K562 (cell line): ENCODE measurements around the gene DOCK1. TPM values are rescaled to one million over a fixed set of nuclear protein-coding genes. Genes with fewer than 3 reads are reported as not detected.

ENCODE experiments used
- ATAC-seq: fragments of 200-7000 bp; cut with Tn5 transposase; 3 replicates; pipeline ENCODE4 v1.9.1; 2020; ENCODE audit warnings: moderate library complexity
- BruUV-seq: library from RNA; stranded (reverse); fragments of 400-500 nt; replicated peaks from 2 replicates; lab custom pipeline; 2021; lab: Mats Ljungman, UMichigan
- CTCF ChIA-PET: fragments of 300-600 bp; formaldehyde crosslinking; extraction: SDS; loops from one replicate; lab custom pipeline; 2021; ENCODE audit warnings: low intra/inter-chr PET ratio; lab: Yijun Ruan, JAX
- POLR2A ChIA-PET: fragments of 300-600, 350-650 bp; sonication (Branson Sonifier 250); formaldehyde crosslinking; extraction: SDS; loops from one replicate; lab custom pipeline; 2021; ENCODE audit warnings: antibody characterized with exemption, inconsistent platforms; lab: Yijun Ruan, JAX
- DNase-seq, 4 experiments: peaks; one replicate each; pipeline versions ENCODE4 v3.0.0 to v3.0.0-alpha.2; 2011 to 2018; ENCODE audit warnings: low spot score in 3 of 4, mixed read lengths in 3 of 4; ENCODE audit errors: extremely low read depth in 1 of 4
- FAIRE-seq: peaks from 2 replicates; lab custom pipeline; 2011; peaks lifted over from hg19 to GRCh38; lab: Jason Lieb, UNC
- H2AFZ ChIP-seq: 2 replicates; pipeline ENCODE4 v1.6.0; 2011; ENCODE audit warnings: low read depth, low read length, control low read depth, inconsistent platforms
- H3K27ac ChIP-seq: fragments of 200-600 bp; 3 replicates; pipeline ENCODE4 v1.8.0; 2011; ENCODE audit warnings: low read depth, mild to moderate bottlenecking, control low read depth, inconsistent platforms, low read length, moderate library complexity, mixed read lengths; ENCODE audit errors: extremely low read depth
- H3K27me3 ChIP-seq, 2 experiments: fragments of 300-600 bp in 1 of 2; 2 replicates in 1 of 2; 3 replicates in 1 of 2; pipeline versions ENCODE4 v1.6.0 to v1.8.0; 2011; ENCODE audit warnings: inconsistent platforms in 2 of 2, low read length in 2 of 2, mild to moderate bottlenecking in 1 of 2, mixed read lengths in 1 of 2, moderate library complexity in 1 of 2; ENCODE audit not compliant: control insufficient read depth in 2 of 2, insufficient read depth in 2 of 2
- H3K36me3 ChIP-seq: fragments of 300-600 bp; 3 replicates; pipeline ENCODE4 v1.8.0; 2011; ENCODE audit warnings: mild to moderate bottlenecking, low read length, inconsistent platforms; ENCODE audit not compliant: control insufficient read depth, insufficient read depth
- H3K4me1 ChIP-seq, 2 experiments: fragments of 200-600 bp in 1 of 2; replicated peaks in 1 of 2; 2 replicates in 1 of 2; 3 replicates in 1 of 2; pipeline versions ENCODE4 v1.5.1 to v1.8.0; 2011; ENCODE audit warnings: inconsistent platforms in 2 of 2, low read length in 2 of 2, mild to moderate bottlenecking in 1 of 2, mixed read lengths in 1 of 2, moderate library complexity in 1 of 2; ENCODE audit not compliant: control insufficient read depth in 2 of 2, insufficient read depth in 2 of 2
- H3K4me2 ChIP-seq: 2 replicates; pipeline ENCODE4 v1.6.1; 2011; ENCODE audit warnings: low read length, control low read depth, inconsistent platforms, mixed read lengths; ENCODE audit not compliant: insufficient read depth
- H3K4me3 ChIP-seq: fragments of 200-600 bp; sonication (generic), shearing (Covaris generic); 2 replicates; pipeline ENCODE4 v1.5.1; 2016; ENCODE audit warnings: control low read depth, inconsistent platforms
- H3K79me2 ChIP-seq: fragments of 200-600 bp; 3 replicates; pipeline ENCODE4 v1.8.0; 2011; ENCODE audit warnings: low read length, inconsistent platforms; ENCODE audit not compliant: control insufficient read depth, insufficient read depth
- H3K9ac ChIP-seq, 2 experiments: 2 replicates each; pipeline versions ENCODE4 v1.6.0 to v1.6.1; 2011; ENCODE audit warnings: low read depth in 2 of 2, low read length in 2 of 2, control low read depth in 1 of 2, inconsistent platforms in 1 of 2, mild to moderate bottlenecking in 1 of 2, mixed read lengths in 1 of 2; ENCODE audit not compliant: insufficient read depth in 1 of 2
- H3K9me1 ChIP-seq: one replicate; pipeline ENCODE4 v1.6.0; 2011; ENCODE audit warnings: inconsistent platforms, mild to moderate bottlenecking, low read length, moderate library complexity; ENCODE audit not compliant: control insufficient read depth, insufficient read depth
- H3K9me3 ChIP-seq: replicated peaks from 2 replicates; pipeline ENCODE4 v1.5.1; 2011; ENCODE audit warnings: low read depth, low read length, inconsistent platforms; ENCODE audit not compliant: control insufficient read depth, insufficient read depth
- H4K20me1 ChIP-seq: replicated peaks from 2 replicates; pipeline ENCODE4 v1.6.1; 2011; ENCODE audit warnings: low read length, inconsistent platforms, mixed read lengths; ENCODE audit not compliant: control insufficient read depth, insufficient read depth
- ARNT ChIP-seq, 2 experiments: fragments of 450-650 bp; IDR thresholded peaks; 2 replicates each; pipeline ENCODE4 v1.6.1; 2016; ENCODE audit warnings: mild to moderate bottlenecking in 1 of 2
- BRD4 ChIP-seq: fragments of 200-600 bp; sonication (generic); IDR thresholded peaks from 2 replicates; pipeline ENCODE4 v1.6.1; 2017; ENCODE audit warnings: inconsistent platforms
- ETV6 ChIP-seq, 3 experiments: fragments of 150-350 bp in 1 of 3; sonication (generic) in 1 of 3; formaldehyde crosslinking in 1 of 3; IDR thresholded peaks; 2 replicates each; pipeline versions ENCODE4 v1.6.1 to v1.8.0; 2014 to 2022; ENCODE audit warnings: borderline replicate concordance in 2 of 3, low read depth in 2 of 3, antibody characterized with exemption in 1 of 3, low read length in 1 of 3, mild to moderate bottlenecking in 1 of 3, missing genetic modification reagents in 1 of 3
- FOXO4 ChIP-seq: fragments of 450-650 bp; formaldehyde crosslinking; IDR thresholded peaks from 2 replicates; pipeline ENCODE4 v1.4.0; 2020; ENCODE audit warnings: mild to moderate bottlenecking, moderate library complexity
- IFI16 ChIP-seq: fragments of 250-450 bp; sonication (Bioruptor Pico); IDR thresholded peaks from 2 replicates; pipeline ENCODE4 v2.1.2; 2022; ENCODE audit warnings: mild to moderate bottlenecking, inconsistent platforms
- KDM4B ChIP-seq, 2 experiments: fragments of 450-650 bp in 1 of 2; sonication (generic) in 1 of 2; IDR thresholded peaks; 2 replicates each; pipeline ENCODE4 v1.6.1; 2016 to 2017; ENCODE audit warnings: borderline replicate concordance in 2 of 2, antibody characterized with exemption in 1 of 2, low read depth in 1 of 2, mild to moderate bottlenecking in 1 of 2
- OTX1 ChIP-seq: fragments of 450-650 bp; formaldehyde crosslinking; IDR thresholded peaks from 2 replicates; pipeline ENCODE4 v1.4.0; 2022; ENCODE audit warnings: mild to moderate bottlenecking
- RBM39 ChIP-seq: fragments of 200-400 bp; formaldehyde crosslinking; optimal IDR thresholded peaks from 2 replicates; pipeline ENCODE3; 2018; ENCODE audit warnings: low read depth, low read length
- ZBTB8A ChIP-seq: fragments of 450-650 bp; IDR thresholded peaks from 2 replicates; pipeline ENCODE4 v1.6.1; 2018; ENCODE audit warnings: mild to moderate bottlenecking, moderate library complexity; ENCODE audit not compliant: partially characterized antibody
- ZC3H11A ChIP-seq: IDR thresholded peaks from 2 replicates; pipeline ENCODE4 v1.6.1; 2012; ENCODE audit warnings: low read depth, low read length, improper control_type of control experiment
- ZNF232 ChIP-seq: sonication (generic); formaldehyde crosslinking; IDR thresholded peaks from 2 replicates; pipeline ENCODE4 v1.8.0; 2022; ENCODE audit warnings: mild to moderate bottlenecking, missing genetic modification reagents
- ZNF408 ChIP-seq: fragments of 250-450 bp; sonication (Bioruptor Pico); IDR thresholded peaks from 2 replicates; pipeline ENCODE4 v1.4.0; 2020; ENCODE audit warnings: low read depth, mild to moderate bottlenecking, moderate library complexity
- ZNF76 ChIP-seq: fragments of 250-450 bp; sonication (Bioruptor Pico); IDR thresholded peaks from 2 replicates; pipeline ENCODE4 v1.4.0; 2020; ENCODE audit warnings: mild to moderate bottlenecking, moderate library complexity, borderline replicate concordance
- WGBS: fragments of 100-300 bp; shearing (Covaris generic); methylation state at CpG from one replicate; pipeline ENCODE4 v1.1.6; 2016; ENCODE audit warnings: low coverage, mixed read lengths; ENCODE audit not compliant: insufficient coverage; ENCODE audit errors: missing lambda C conversion rate; 5-methylcytosine and 5-hydroxymethylcytosine counted together
- in situ Hi-C: fragments of 300-500 bp; cut with MboI; formaldehyde crosslinking; loops from 4 replicates; pipeline ENCODE4 v1.15.0; 2018; ENCODE audit warnings: inconsistent platforms, mixed read lengths
- intact Hi-C: fragments of 100-400 bp; cut with micrococcal nuclease; formaldehyde crosslinking; loops from 2 replicates; pipeline ENCODE4 v1.14.2; 2022
- polyA plus RNA-seq, 8 experiments: library from polyadenylated mRNA; depleted of rRNA in 4 of 8; stranded (reverse) in 5 of 8; unstranded in 3 of 8; fragments of >200 nt; fragmentation: Nextera tagmentation in 2 of 8; fragmentation: Illumina TruSeq in 1 of 8; extraction: Ambion mirVana in 2 of 8; extraction: Trizol in 1 of 8; gene quantifications; 2 replicates each; pipeline versions ENCODE4 v1.2.1 to v1.2.3, GENCODE V29; 2011 to 2014; ENCODE audit warnings: inconsistent platforms in 1 of 8, missing spikeins in 1 of 8
- total RNA-seq, 7 experiments: library from RNA; depleted of rRNA in 6 of 7; stranded (reverse); fragments of >200 nt in 6 of 7; fragmentation: Illumina TruSeq in 2 of 7; extraction: Trizol in 2 of 7; gene quantifications; 2 replicates each; pipeline versions ENCODE4 v1.2.1 to v1.2.3, GENCODE V29; 2011 to 2021; ENCODE audit warnings: low replicate concordance in 1 of 7
- TF ChIP-seq, protein P1 (sequence below): sonication (generic); formaldehyde crosslinking; IDR thresholded peaks from 2 replicates; pipeline ENCODE4 v1.8.0; 2022; ENCODE audit warnings: mild to moderate bottlenecking, missing genetic modification reagents
- TF ChIP-seq, protein P2 (sequence below): fragments of 450-650 bp; formaldehyde crosslinking; IDR thresholded peaks from 2 replicates; pipeline ENCODE4 v1.4.0; 2022; ENCODE audit warnings: mild to moderate bottlenecking, moderate library complexity

DOCK1 gene
- total and polyA plus RNA-seq, 9 of the 15 experiments (the other 6 are each of a cell fraction or from before 2014, with no cell fraction given): 0.31 TPM; not detected in 8

DNA sequence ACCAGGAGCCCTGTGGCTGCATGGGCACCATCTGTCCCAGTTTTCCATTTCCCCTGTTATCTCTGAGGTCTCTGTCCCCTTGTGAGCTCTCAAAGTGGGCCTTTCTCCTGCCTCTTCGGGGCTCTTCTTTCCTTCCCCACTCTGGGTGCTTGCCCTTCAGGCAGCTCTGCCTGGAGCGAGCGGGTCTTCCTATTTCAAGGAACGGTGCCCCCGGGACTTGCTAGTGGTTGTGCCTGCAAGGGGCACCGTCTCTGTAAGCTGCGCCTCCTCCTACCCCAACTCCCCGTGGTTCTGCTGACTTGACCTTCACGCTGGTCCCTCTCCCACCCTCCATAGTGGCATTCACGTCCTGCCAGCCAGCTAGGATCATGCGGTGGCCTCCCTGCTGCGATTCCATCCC lies 110.1 kb downstream of the DOCK1 start (continued):
- TF ChIP-seq, protein P1, sequence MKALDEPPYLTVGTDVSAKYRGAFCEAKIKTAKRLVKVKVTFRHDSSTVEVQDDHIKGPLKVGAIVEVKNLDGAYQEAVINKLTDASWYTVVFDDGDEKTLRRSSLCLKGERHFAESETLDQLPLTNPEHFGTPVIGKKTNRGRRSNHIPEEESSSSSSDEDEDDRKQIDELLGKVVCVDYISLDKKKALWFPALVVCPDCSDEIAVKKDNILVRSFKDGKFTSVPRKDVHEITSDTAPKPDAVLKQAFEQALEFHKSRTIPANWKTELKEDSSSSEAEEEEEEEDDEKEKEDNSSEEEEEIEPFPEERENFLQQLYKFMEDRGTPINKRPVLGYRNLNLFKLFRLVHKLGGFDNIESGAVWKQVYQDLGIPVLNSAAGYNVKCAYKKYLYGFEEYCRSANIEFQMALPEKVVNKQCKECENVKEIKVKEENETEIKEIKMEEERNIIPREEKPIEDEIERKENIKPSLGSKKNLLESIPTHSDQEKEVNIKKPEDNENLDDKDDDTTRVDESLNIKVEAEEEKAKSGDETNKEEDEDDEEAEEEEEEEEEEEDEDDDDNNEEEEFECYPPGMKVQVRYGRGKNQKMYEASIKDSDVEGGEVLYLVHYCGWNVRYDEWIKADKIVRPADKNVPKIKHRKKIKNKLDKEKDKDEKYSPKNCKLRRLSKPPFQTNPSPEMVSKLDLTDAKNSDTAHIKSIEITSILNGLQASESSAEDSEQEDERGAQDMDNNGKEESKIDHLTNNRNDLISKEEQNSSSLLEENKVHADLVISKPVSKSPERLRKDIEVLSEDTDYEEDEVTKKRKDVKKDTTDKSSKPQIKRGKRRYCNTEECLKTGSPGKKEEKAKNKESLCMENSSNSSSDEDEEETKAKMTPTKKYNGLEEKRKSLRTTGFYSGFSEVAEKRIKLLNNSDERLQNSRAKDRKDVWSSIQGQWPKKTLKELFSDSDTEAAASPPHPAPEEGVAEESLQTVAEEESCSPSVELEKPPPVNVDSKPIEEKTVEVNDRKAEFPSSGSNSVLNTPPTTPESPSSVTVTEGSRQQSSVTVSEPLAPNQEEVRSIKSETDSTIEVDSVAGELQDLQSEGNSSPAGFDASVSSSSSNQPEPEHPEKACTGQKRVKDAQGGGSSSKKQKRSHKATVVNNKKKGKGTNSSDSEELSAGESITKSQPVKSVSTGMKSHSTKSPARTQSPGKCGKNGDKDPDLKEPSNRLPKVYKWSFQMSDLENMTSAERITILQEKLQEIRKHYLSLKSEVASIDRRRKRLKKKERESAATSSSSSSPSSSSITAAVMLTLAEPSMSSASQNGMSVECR (CRISPR knock-in tag): no peak
- TF ChIP-seq, all 486 proteins: peak for 0

DNA sequence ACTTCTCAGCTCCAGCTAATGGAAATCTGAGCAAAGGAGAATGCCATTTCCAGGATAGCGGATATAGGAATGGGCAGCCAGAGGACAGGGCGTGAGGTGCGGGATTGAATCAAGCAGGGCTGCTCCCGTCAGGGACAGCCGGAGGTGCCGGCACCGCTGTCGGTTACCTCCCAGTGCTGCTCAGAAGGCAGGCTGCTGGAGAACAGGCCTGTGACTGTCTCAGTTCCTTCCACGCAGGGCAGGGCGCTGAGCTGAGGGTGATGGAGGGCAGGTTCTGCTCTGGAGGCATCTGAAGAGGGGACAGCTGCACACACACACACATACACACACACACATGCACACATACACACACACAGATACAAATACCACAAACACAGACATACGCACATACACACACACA lies 111.1 kb downstream of the DOCK1 start:
- Histone ChIP-seq H3K27me3 (no peaks in the 10 kb centered on the region), H3K36me3 (no peaks in the 10 kb centered on the region), H3K79me2 (no peaks in the 10 kb centered on the region), H3K4me2 (no peak overlapping the region), H4K20me1 (no peaks in the 10 kb centered on the region), H3K9me3 (no peaks in the 10 kb centered on the region), H3K9ac (no peak overlapping the region), H3K9me1 (no peaks in the 10 kb centered on the region), H3K4me3 (no peak overlapping the region), H3K4me1 (no peaks in the 10 kb centered on the region), H2AFZ (no peak overlapping the region), H3K27ac (no peak overlapping the region)
- 0% methylated on average over 4 of the region's 11 CpGs for WGBS
- in situ Hi-C loops (no loop called here), intact Hi-C loops (no loop called here)
- no peak for FAIRE-seq
- POLR2A ChIA-PET: no interaction called here
- CTCF ChIA-PET: no interaction called here
- no peak for ATAC-seq
- no TSS peak for BruUV-seq
- DNase-seq: no peak
- no peak for TF ChIP-seq IFI16 (CRISPR knock-in tag)
- TF ChIP-seq ZNF76 (CRISPR knock-in tag): no peak
- TF ChIP-seq RBM39: no peak
- TF ChIP-seq, protein P2, sequence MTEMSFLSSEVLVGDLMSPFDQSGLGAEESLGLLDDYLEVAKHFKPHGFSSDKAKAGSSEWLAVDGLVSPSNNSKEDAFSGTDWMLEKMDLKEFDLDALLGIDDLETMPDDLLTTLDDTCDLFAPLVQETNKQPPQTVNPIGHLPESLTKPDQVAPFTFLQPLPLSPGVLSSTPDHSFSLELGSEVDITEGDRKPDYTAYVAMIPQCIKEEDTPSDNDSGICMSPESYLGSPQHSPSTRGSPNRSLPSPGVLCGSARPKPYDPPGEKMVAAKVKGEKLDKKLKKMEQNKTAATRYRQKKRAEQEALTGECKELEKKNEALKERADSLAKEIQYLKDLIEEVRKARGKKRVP (CRISPR knock-in tag): no peak
- no peak for TF ChIP-seq BRD4
- TF ChIP-seq ZNF408 (CRISPR knock-in tag): no peak
- TF ChIP-seq OTX1 (CRISPR knock-in tag): no peak
- TF ChIP-seq ZNF232 (CRISPR knock-in tag): no peak
- TF ChIP-seq ZC3H11A: no peak
- TF ChIP-seq FOXO4 (CRISPR knock-in tag): no peak
- no peak for TF ChIP-seq ETV6 (IDR thresholded peaks at IDR 0.05; ENCODE audit: borderline replicate concordance in 1 of 2, low read depth in 2 of 2, low read length in 1 of 2)
- no peak for TF ChIP-seq ETV6 (CRISPR knock-in tag; IDR thresholded peaks at IDR 0.05; ENCODE audit: borderline replicate concordance)
- no peak for TF ChIP-seq KDM4B (IDR thresholded peaks at IDR 0.05; ENCODE audit: borderline replicate concordance in 2 of 2, low read depth in 1 of 2)
- TF ChIP-seq ARNT (IDR thresholded peaks at IDR 0.05): no peak
- TF ChIP-seq ZBTB8A: no peak
